Gastrocnemius medialis (tissue), 4 donors: ENCODE measurements around the gene PPP2R2C. TPM values are rescaled to one million over a fixed set of nuclear protein-coding genes. Genes with fewer than 3 reads are reported as not detected.

Experiments used
- ATAC-seq, 2 donors: fragments of 150-250 bp; one replicate each; pipeline ENCODE4 v1.9.1; 2016
- DNase-seq, 2 donors: peaks; one replicate each; pipeline ENCODE4 v3.0.0-alpha.2; 2019
- H3K27ac ChIP-seq, 4 donors: fragments of 200-600 bp; sonication (generic); 1 replicate in 1 of 4; 2 replicates in 3 of 4; pipeline ENCODE4 v1.5.1; 2016 to 2018; ENCODE audit warnings: mild to moderate bottlenecking in 2 of 4, moderate library complexity in 1 of 4
- H3K27me3 ChIP-seq, 3 donors: fragments of 200-600 bp; sonication (generic) in 2 of 3; 1 replicate in 1 of 3; 2 replicates in 2 of 3; pipeline versions ENCODE4 v1.5.1 to v1.6.0; 2016 to 2019; ENCODE audit warnings: mild to moderate bottlenecking in 1 of 3, moderate library complexity in 1 of 3
- H3K36me3 ChIP-seq, 2 donors: fragments of 200-600 bp; sonication (generic) in 1 of 2; one replicate each; pipeline ENCODE4 v1.5.1; 2017 to 2018
- H3K4me1 ChIP-seq, 2 donors: fragments of 200-600 bp; sonication (generic) in 1 of 2; one replicate each; pipeline ENCODE4 v1.5.1; 2016 to 2017; ENCODE audit warnings: mild to moderate bottlenecking in 2 of 2
- H3K4me3 ChIP-seq, 4 donors: fragments of 200-600 bp; sonication (generic) in 3 of 4; 1 replicate in 1 of 4; 2 replicates in 3 of 4; pipeline ENCODE4 v1.5.1; 2016 to 2019; ENCODE audit warnings: mild to moderate bottlenecking in 2 of 4
- H3K9me3 ChIP-seq, 3 donors: fragments of 200-600 bp; sonication (generic) in 2 of 3; 1 replicate in 1 of 3; 2 replicates in 2 of 3; pipeline ENCODE4 v1.5.1; 2016 to 2019
- POLR2A ChIP-seq, 2 donors: fragments of 450-650 bp; IDR thresholded peaks; one replicate each; pipeline ENCODE4 v1.6.1; 2017; ENCODE audit warnings: antibody characterized with exemption in 2 of 2, mild to moderate bottlenecking in 2 of 2, moderate library complexity in 2 of 2
- in situ Hi-C, 4 donors: fragments of 200-750 bp; cut with MboI; loops; one replicate each; pipeline versions ENCODE4 v1.15.0 to v1.8.0; 2017; ENCODE audit warnings: low sequenced_read_pairs in 4 of 4
- intact Hi-C: fragments of 100-400 bp; cut with DNase I; formaldehyde crosslinking; loops from one replicate; pipeline ENCODE4 v1.15.1; 2023; ENCODE audit warnings: low total_unique reads
- total RNA-seq, 4 donors: library from RNA; depleted of rRNA; stranded (reverse); fragments of >200 nt; gene quantifications; one replicate each; pipeline versions ENCODE4 v1.1.0 to v1.2.3, GENCODE V29; 2016
- TF ChIP-seq, protein P1 (sequence below), 5 experiments: fragments of 450-650 bp in 3 of 5; fragments of 200-600 bp in 2 of 5; sonication (generic) in 2 of 5; IDR thresholded peaks in 4 of 5; conservative IDR thresholded peaks in 1 of 5; 1 replicate in 4 of 5; 2 replicates in 1 of 5; pipeline ENCODE4 v1.5.1; 2016 to 2019; ENCODE audit warnings: antibody characterized with exemption in 5 of 5, mild to moderate bottlenecking in 3 of 5, moderate library complexity in 3 of 5

PPP2R2C gene
- total RNA-seq, 4 donors from 2014 or later = 0.44 to 2.7 (median 0.62) TPM

DNA sequence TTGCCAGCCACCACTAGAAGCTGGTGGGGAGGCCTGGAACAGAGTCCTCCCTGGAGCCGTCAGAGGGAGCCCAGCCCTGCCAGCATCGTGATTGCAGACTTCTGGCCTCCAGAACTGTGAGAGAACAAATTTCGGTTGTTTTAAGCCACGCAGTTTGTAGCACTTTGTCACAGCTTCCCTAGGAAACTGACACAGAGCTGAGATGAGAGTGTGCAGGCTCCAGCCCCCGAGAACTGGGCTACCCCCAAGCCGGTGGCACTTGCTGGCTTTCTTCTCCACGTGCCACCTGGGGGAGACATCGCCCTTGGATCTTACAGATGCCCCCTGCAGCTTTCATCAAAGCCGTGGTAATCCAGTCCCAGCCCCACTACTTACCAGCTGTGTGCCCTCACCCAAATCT is 83.7 kb downstream of the PPP2R2C start:
- DNase-seq (no peak), ATAC-seq (no peak)
- peaks cover 0 to 20% (median 17%) of the 10 kb centered on the region in 3 donors for H3K27me3 ChIP-seq
- intact Hi-C loops = no loop called here
- no peaks in the 10 kb centered on the region for H3K4me1 ChIP-seq
- H3K9me3 ChIP-seq = no peaks in the 10 kb centered on the region
- no peak overlapping the region for H3K27ac ChIP-seq
- in situ Hi-C loops = no loop called here
- no peak overlapping the region for H3K4me3 ChIP-seq
- no peaks in the 10 kb centered on the region for H3K36me3 ChIP-seq
- TF ChIP-seq, protein P1, sequence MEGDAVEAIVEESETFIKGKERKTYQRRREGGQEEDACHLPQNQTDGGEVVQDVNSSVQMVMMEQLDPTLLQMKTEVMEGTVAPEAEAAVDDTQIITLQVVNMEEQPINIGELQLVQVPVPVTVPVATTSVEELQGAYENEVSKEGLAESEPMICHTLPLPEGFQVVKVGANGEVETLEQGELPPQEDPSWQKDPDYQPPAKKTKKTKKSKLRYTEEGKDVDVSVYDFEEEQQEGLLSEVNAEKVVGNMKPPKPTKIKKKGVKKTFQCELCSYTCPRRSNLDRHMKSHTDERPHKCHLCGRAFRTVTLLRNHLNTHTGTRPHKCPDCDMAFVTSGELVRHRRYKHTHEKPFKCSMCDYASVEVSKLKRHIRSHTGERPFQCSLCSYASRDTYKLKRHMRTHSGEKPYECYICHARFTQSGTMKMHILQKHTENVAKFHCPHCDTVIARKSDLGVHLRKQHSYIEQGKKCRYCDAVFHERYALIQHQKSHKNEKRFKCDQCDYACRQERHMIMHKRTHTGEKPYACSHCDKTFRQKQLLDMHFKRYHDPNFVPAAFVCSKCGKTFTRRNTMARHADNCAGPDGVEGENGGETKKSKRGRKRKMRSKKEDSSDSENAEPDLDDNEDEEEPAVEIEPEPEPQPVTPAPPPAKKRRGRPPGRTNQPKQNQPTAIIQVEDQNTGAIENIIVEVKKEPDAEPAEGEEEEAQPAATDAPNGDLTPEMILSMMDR (IDR thresholded peaks at IDR 0.05 in 4 of 5, conservative IDR thresholded peaks at IDR 0.05 in 1 of 5) = no peak
- TF ChIP-seq POLR2A (IDR thresholded peaks at IDR 0.05) = no peak

DNA sequence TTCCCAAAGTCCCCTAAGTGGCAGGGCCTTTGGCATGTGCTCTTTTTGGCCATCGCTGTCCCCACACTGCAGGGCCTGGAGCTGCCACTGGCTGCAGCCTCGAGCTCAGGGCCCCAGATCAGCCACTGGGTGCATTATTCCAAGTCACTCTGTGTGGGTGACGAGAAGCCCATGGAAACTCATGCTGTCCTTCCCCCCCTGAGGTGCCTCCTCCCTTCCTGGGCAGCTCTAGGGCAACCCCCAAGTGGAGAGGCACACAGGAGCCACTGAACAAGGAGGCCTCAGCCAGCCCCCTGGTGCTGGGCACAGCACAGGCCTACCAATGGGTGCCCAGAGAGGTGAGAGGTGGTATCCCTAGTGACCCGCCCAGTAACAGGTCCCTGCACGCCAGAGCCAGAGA is 84.5 kb downstream of the PPP2R2C start:
- Histone ChIP-seq H3K36me3 (no peaks in the 10 kb centered on the region), H3K4me1 (no peaks in the 10 kb centered on the region), H3K4me3 (no peak overlapping the region), H3K27ac (no peak overlapping the region), H3K27me3 (peaks cover 0 to 26% (median 17%) of the 10 kb centered on the region in 3 donors), H3K9me3 (no peaks in the 10 kb centered on the region)
- DNase-seq (no peak), ATAC-seq (no peak)
- in situ Hi-C loops = no loop called here
- intact Hi-C loops = no loop called here
- TF ChIP-seq, protein P1 (IDR thresholded peaks at IDR 0.05 in 4 of 5, conservative IDR thresholded peaks at IDR 0.05 in 1 of 5) = no peak
- TF ChIP-seq POLR2A (IDR thresholded peaks at IDR 0.05) = no peak

DNA sequence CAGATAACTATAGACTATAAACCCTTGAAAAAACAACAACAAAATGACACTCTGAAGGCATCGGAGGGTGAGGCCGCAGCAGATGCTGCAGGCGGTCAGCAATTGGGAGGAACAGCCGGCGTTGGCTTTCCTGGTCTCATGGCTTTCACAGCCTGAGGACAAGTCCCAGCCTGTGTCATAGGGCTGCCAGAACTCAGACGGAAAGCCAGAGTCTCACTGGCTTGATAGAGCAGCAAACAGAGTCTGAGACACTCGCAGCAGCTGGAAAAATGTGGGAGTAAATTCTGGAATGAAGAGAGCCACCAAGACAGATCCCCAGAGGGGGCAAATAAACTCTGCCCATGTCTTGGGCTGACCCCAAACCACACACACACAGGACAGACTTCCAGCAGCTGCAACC is 86.3 kb downstream of the PPP2R2C start:
- intact Hi-C loops = no loop called here
- in situ Hi-C loops = no loop called here
- peaks cover 4 to 30% (median 21%) of the 10 kb centered on the region in 3 donors for H3K27me3 ChIP-seq
- DNase-seq = no peak
- no peak overlapping the region for H3K27ac ChIP-seq
- H3K4me1 ChIP-seq = no peaks in the 10 kb centered on the region
- no peaks in the 10 kb centered on the region for H3K9me3 ChIP-seq
- no peak overlapping the region for H3K4me3 ChIP-seq
- no peak for ATAC-seq
- no peak for TF ChIP-seq POLR2A (IDR thresholded peaks at IDR 0.05)
- TF ChIP-seq, protein P1 (IDR thresholded peaks at IDR 0.05 in 4 of 5, conservative IDR thresholded peaks at IDR 0.05 in 1 of 5) = no peak
- H3K36me3 ChIP-seq = no peaks in the 10 kb centered on the region

DNA sequence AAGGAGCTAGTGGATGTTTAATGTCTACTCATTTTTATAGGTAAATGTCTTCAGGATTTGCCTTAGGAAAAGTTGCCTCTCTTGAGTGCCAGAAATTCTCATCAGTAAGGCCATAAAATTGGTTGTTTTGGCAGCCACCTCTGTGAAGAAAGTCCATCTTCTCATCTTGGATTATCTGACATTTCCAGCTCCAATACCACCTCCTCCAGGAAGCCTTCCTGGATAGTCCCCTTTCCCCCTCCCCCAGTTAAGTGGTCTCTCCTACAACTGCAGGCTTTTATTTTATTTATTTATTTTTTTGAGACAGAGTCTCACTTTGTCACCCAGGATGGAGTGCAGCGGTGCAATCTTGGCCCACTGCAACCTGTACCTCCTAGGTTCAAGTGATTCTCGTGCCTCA is 87.1 kb downstream of the PPP2R2C start:
- no peaks in the 10 kb centered on the region for H3K36me3 ChIP-seq
- no peaks in the 10 kb centered on the region for H3K9me3 ChIP-seq
- no peak for ATAC-seq
- no peak overlapping the region for H3K27ac ChIP-seq
- no peak for DNase-seq
- no peak overlapping the region for H3K4me3 ChIP-seq
- in situ Hi-C loops (no loop called here), intact Hi-C loops (no loop called here)
- H3K27me3 ChIP-seq = peaks cover 12 to 30% (median 27%) of the 10 kb centered on the region in 3 donors
- TF ChIP-seq POLR2A (IDR thresholded peaks at IDR 0.05) = no peak
- TF ChIP-seq, protein P1 (IDR thresholded peaks at IDR 0.05 in 4 of 5, conservative IDR thresholded peaks at IDR 0.05 in 1 of 5) = no peak
- H3K4me1 ChIP-seq = no peaks in the 10 kb centered on the region

DNA sequence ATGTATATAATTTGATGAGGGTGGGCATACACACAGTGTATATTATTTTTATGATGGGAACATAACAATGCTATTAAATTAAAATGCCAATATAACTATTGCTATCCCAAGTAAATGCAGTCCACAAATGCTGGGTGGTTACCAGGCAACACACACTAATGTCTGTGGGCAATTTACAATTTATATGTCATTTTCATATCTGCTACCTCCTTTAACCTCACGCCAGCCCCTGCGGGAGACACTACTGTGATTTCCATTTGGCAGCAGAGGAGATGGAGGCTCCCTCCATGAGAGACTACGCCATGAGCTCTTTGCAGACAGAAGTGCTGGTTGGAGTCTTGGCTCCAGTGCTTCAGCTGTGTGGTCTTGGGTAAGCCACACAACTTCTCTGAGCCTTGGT is 87.9 kb downstream of the PPP2R2C start:
- H3K27ac ChIP-seq = no peak overlapping the region
- intact Hi-C loops = no loop called here
- TF ChIP-seq, protein P1 (IDR thresholded peaks at IDR 0.05 in 4 of 5, conservative IDR thresholded peaks at IDR 0.05 in 1 of 5) = no peak
- TF ChIP-seq POLR2A (IDR thresholded peaks at IDR 0.05) = no peak
- in situ Hi-C loops = no loop called here
- H3K4me1 ChIP-seq = no peaks in the 10 kb centered on the region
- no peaks in the 10 kb centered on the region for H3K9me3 ChIP-seq
- peaks cover 15 to 30% (median 28%) of the 10 kb centered on the region in 3 donors for H3K27me3 ChIP-seq
- H3K36me3 ChIP-seq = no peaks in the 10 kb centered on the region
- no peak for ATAC-seq
- no peak for DNase-seq
- no peak overlapping the region for H3K4me3 ChIP-seq
